NCI-H446 treated with DMSO at 0.1 percent for 48 hours (cell line): ENCODE data around the gene NBPF12.
A peak's percentile ranks its signal among the peaks of the same experiment; 100 is the strongest.
"Not testable (repeated sequence)": the region's sequence is repeated elsewhere in the genome, so short reads cannot be mapped to it uniquely, and the experiment has no call there.

ENCODE experiments used
- DNase-seq: peaks from one replicate; lab custom pipeline; 2025; lab: John Stamatoyannopoulos, UW

NBPF12 gene

DNA sequence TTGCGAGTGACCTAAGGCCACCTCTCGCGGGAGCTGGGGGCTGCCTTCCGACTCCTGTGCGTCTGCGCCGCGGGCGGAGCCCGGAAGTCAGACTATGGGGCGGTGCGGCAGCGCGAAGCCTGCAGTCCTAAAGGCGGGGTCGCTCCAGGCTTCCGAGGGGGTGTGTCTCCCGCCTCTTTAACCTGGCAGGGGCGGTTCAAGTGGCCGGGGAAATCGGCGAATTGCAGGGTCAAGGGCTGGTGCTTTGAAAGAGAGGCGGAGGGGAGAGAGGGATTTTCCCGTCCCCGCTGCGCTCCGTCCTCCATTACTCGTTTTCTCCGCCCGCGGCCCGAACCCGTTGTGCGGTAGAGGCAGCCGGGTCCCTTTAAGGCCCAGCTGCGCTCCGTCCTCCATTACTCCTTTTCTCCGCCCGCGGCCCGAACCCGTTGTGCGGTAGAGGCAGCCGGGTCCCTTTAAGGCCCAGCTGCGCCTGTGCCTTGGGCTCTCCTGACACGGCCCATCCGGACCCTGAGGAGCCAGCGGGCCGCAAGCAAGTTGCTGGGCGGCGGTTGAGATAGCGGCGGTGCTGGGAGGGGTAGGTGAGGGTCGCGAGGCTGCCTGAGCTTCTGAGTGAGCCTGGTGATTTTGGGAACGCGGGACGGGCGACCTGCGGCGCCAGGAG, at the start of gene NBPF12:
Gene NBPF12, plus strand, starts transcription at position 83 of the 661 bp plus-strand sequence. CDS start 21,820 bp downstream, outside the sequence.
- DNase-seq, result peak; percentile 34

GRCh38 chr1:146891355-146891754, 46.8 kb upstream of the NBPF12 start:
- DNase-seq, result not testable (repeated sequence)

GRCh38 chr1:146892331-146892730, 45.8 kb upstream of the NBPF12 start:
- not testable (repeated sequence) for DNase-seq

DNA sequence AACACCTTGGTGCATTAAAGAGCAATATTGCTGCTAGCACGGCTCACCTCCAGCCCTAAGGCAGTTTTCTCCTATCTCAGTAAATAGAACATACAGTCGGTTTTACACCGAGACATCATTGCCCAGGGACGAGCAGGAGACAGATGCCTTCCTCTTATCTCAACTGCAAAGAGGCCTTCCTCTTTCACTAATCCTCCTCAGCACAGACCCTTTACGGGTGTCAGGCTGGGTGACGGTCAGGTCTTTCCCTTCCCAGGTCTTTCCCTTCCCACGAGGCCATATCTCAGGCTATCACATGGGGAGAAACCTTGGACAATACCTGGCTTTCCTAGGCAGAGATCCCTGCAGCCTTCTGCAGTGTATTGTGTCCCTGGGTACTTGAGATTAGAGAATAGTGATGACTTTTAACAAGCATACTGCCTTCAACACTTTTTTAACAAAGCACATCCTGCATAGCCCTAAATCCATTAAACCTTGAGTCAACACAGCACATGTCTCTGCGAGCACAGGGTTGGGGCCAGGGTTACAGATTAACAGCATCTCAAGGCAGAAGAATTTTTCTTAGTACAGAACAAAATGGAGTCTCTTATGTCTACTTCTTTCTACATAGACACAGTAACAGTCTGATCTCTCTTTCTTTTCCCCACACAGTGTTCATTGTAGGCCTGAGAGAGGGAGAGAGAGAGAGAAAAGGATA, 30.4 kb upstream of the NBPF12 start:
- not testable (repeated sequence) for DNase-seq

- not testable (repeated sequence) for DNase-seq
Measured at GRCh38 chr1:146912975-146913374, 25.1 kb upstream of the NBPF12 start.

GRCh38 chr1:146920811-146921210, 17.3 kb upstream of the NBPF12 start:
- DNase-seq, result not testable (repeated sequence)

DNA sequence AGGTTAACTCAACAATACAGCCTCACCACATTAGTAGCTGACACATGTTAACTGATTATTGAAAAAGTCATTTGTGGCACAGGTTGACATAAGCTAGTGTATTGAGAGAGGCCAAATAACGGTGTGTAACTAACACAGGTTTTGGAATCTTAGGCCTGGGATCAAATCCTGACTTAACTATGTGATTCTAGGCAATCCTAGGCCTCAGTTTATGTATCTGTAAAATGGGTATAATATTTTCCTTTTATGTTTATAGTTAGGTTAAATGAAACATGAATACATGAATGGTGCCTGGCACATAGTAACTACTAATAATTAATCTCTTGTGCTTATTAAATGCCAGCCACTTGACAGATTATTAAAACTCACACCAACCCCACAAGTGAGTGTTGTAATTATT, 15.5 kb upstream of the NBPF12 start:
- not testable (repeated sequence) for DNase-seq

DNA sequence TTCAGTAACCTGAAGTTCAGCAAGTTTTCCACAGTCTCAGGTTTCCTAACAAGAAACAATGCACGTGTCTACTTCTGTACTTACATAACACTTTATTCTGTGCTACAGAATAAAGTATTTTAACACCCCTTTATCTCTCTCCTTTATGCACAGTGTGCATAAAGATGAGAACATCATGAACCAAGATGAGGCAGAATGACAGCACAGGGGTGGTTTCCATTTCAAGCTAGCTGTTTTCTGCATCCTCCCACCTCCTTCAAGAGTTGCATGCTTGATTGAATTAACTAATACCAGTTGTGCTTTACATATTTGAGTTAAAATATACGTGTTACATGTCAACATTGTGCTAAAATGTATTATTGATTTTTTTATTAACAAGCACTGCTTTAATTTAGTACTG, 14.0 kb upstream of the NBPF12 start:
- not testable (repeated sequence) for DNase-seq

GRCh38 chr1:146926413-146926812, 11.7 kb upstream of the NBPF12 start:
- not testable (repeated sequence) for DNase-seq

DNA sequence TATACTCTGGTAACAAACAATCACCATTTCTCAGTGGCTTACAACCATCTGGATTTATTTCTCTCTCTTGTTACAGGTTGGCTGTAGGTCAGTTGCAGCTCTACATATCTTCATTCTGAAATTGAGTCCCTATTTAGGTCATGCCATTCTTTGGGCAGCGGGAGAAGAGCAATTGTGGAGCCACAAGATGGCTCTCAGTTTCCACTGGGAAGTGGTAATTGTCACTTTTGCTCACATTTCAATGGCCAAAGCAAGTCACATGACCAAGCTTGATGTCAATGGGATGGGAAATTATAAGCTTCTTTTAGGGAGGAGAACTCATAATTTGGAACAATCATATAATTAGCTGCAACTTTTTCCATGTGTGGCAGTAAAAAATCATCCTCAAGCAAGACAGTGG, 7.9 kb upstream of the NBPF12 start:
- DNase-seq, result not testable (repeated sequence)

DNA sequence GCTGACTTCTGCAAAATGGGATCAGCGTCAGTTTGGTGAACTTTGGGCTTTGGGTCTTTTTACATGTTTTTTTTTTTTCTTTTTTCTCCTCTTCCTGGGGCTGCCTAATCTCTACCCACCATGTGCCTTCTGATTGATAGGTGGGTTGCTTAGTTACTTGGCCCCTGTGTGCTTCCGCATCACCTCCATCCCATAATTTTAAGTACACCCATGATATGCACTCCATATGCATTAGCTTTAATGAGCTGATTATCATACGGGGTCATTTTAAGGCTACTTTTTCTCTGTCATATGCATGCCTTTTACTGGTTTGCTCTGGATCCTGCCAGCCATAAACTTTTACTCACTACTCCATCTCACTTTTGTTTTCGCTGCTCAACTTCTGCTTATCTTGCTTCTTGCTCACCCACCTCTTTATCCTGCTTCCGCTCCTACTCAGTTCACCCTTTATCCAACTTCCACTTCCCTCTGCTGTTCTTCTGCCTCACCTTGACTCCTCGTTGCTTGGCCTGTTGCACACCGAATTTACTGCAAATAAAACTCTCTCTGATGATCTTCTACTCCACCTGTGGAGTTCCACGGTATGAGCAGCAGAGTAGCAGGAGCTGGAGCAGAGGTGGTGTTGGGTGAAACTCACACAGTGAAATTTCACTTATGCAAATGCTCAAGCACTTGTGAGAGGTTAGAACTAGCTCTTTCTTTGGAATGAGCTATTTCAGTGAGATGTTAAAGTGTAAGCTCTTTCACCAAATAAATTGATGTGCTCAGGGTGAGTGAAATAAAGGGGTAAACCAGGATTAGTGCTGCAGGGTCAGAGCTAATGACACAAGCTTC, 3.5 kb upstream of the NBPF12 start:
- not testable (repeated sequence) for DNase-seq

GRCh38 chr1:146937462-146937861, 662 bp upstream of the NBPF12 start:
- DNase-seq, result not testable (repeated sequence)

DNA sequence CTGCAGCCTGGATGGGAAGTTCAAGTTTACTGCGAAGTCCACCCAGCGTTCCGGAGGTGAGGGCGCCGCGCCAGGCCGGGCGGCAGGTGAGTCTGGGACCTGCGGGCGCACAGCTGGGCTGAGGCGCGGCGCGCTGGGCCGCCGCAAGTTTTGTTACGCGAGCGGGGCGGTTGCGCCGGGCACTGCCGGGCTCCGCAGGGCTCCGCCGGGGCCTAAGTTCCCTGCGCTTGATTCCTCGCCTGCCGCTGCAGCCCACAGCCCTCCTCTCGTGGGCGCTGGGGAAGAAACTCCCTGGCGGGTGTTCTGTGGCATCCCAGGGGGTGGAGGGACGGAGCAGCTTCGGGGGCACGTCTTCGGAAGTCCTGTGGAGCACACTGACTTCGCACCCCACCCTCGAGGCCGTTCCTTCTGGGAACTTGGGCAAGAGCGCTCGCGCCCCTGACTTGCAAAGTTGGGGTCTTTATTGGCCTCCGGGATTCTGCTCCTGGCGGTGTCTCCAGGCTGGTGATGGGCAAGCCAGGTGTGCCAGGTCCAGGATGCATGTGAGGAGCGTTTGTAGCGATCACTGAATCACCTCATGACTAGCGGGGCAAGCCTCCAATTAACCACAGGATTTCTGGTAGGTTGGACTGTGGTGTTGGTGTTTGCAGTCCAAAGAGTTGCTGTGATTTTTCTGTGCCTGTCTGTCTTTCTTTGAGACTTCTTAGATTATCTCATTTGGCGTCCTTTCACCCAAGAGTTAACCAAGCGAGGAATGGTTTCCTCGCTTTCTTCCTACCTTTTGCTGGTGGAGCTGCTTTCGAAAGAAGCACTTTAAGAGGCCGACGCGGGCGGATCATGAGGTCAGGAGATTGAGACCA, 1.0 kb downstream of the NBPF12 start:
- DNase-seq, result not testable (repeated sequence)

DNA sequence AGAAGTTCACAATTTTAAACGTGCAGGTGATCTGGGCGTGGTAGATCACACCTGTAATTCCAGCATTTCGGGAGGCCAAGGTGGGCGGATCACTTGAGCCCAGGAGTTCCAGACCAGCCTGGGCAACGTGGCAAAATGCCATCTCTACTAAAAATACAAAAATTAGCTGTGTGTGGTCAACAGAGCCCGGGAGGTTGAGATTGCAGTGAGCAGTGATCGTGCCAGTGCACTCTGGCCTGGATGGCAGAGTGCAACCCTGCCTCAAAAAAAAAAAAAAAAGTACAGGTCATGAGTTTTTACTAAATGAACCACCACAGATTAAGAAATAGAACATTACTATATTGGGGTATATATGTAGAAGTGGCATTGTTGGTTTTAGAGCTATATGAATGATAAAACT, 2.2 kb downstream of the NBPF12 start:
- DNase-seq, result not testable (repeated sequence)

DNA sequence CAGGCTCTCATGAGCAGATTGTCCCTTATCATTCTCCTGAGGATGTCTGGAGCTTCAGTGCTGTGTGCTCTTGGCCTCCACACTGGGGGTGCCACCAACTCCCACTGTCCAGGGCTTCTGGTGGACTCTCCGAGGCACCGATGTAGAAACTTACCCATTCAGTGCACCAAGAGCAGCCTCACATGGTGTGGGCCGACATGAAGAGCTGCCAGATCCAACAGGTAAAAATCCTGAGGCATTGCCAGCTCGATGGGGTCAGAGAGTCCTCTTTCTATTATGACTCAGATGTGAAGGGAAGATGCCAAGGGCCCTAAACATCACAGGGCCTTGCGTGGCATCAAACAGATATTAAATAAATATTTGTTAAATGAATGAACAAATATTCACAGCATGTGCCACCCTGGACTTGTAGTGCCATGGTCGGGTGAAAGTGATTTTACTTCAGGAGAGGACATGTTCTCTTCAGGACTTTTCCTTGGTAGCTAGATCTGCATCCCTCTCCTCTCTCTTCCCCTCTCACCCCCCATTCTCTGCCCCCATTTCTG, 5.3 kb downstream of the NBPF12 start:
- not testable (repeated sequence) for DNase-seq

GRCh38 chr1:146948127-146948526, 10.0 kb downstream of the NBPF12 start:
- not testable (repeated sequence) for DNase-seq

GRCh38 chr1:146964340-146964739, 26.2 kb downstream of the NBPF12 start:
- not testable (repeated sequence) for DNase-seq

DNA sequence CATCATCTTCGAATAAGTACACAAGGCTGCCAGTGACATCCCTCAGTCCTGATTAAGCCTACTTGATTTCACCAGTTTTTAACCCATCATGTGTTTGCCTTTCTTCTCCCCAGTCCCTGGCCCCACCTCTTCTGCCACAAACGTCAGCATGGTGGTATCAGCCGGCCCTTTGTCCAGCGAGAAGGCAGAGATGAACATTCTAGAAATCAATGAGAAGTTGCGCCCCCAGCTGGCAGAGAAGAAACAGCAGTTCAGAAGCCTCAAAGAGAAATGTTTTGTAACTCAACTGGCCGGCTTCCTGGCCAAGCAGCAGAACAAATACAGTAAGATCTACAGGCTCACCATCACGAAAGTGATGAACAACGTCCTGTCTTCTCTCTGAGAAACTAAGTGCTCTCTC, 28.2 kb downstream of the NBPF12 start:
- DNase-seq, result not testable (repeated sequence)

DNA sequence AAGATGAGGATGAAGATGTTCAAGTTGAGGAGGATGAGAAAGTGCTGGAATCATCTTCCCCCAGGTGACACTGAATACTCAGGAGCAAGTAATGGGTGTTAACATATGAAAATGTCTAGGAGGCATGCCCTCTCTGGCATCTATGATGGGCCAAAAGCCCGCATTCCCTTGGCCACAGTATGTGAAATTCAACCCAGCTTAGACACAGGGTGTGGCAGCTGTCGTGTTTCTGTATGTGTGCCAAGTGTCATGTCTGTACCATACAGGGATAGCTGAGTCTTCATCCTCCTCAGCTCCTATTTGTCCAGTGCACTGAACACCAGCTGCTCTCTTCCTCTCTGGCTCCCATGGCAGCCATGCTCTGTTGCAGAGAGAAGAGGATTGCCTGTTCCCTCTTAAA, 32.5 kb downstream of the NBPF12 start:
- DNase-seq, result not testable (repeated sequence)

DNA sequence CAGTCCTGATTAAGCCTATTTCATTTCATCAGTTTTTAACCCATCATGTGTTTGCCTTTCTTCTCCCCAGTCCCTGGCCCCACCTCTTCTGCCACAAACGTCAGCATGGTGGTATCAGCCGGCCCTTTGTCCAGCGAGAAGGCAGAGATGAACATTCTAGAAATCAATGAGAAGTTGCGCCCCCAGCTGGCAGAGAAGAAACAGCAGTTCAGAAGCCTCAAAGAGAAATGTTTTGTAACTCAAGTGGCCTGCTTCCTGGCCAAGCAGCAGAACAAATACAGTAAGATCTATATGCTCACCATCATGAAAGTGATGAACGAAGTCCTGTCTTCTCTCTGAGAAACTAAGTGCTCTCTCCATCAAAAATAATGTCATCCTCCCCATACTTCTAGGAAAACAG, 34.6 kb downstream of the NBPF12 start:
- not testable (repeated sequence) for DNase-seq

GRCh38 chr1:146985855-146986254, 47.7 kb downstream of the NBPF12 start:
- not testable (repeated sequence) for DNase-seq
